HS-27A (cell line): ENCODE data around the gene ATL2.

ENCODE experiments used
- DNase-seq: peaks from one replicate; pipeline ENCODE4 v3.0.0-alpha.2; 2012; ENCODE audit warnings: low read depth, missing footprints

ATL2 gene

DNA sequence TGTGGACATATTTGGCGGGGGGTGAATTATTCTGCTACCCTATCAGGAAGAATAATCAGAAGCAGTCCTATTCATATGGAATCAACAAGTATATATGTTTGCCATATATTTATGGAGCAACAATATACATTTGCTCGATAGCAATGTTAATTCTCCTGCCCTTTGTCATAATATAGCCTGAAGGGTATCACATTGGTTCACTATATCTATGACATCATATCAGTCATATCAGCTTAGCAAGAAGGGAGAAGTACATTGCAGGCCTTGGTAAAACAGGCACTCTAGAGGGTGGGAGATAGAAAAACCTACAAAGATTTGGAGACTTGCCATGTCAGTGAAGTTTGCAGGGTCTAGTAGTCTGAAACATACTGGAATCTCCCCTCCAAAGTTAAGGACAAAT lies 128.4 kb downstream of the ATL2 start:
- DNase-seq = no peak

- no peak for DNase-seq
Measured at GRCh38 chr2:38248255-38248654, 128.8 kb downstream of the ATL2 start.

- no peak for DNase-seq
Measured at GRCh38 chr2:38246105-38246504, 131.0 kb downstream of the ATL2 start.

DNA sequence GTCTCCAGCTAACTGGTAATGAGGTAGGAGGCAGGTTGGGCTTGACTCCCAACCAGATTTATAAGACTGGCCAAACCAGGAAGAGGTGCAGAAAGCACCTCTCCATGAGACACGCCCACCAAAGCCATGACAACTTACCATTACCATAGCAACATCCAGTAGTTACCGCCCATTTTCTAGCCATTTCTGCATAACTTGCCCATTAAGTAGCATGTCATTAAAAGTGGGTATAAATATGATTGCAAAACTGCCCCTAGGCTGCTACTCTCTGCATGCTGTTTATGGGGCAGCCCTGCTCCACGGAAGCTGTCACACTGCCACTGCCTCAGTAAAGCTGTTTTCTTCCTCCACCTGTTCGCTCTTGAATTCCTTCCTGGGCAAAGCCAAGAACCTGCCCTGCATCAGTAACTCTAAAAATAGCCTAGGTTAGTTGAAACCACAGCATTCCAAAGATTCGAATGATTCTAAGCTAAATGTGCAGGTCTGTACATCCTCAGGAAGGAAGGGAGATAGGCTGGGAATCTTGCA lies 131.9 kb downstream of the ATL2 start:
- DNase-seq = no peak

DNA sequence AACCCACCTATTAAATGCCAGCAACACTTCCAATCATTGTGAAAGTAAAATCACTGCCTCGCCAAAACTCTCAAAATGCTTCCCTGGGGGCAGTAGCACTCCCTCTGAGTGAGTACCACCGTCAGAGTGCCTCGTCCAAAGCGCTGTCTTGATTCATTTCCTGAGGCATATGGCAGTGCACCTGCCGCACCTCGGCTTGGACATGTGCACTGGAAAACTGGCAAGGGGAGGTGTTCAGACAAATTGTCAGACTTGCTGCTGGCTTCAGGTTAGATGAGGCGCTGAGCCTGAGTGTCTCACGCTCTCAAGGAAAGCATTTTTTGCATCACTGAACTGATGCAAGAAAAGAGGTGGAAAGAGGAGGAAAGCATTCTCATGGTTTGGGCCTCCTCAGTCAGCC lies 132.8 kb downstream of the ATL2 start:
- no peak for DNase-seq
